Endothelial cell of umbilical vein (primary cell): ENCODE measurements around the gene ITPR2. TPM values are rescaled to one million over a fixed set of nuclear protein-coding genes. Genes with fewer than 3 reads are reported as not detected.

Experiments
- BruUV-seq: library from RNA; stranded (reverse); fragments of 400-500 nt; replicated peaks from 2 replicates; lab custom pipeline; 2021; lab: Mats Ljungman, UMichigan
- CTCF ChIA-PET: fragments of 300-600, 350-600 bp; sonication (Branson Sonifier 250); formaldehyde crosslinking; loops from one replicate; lab custom pipeline; 2021; ENCODE audit warnings: antibody characterized with exemption, inconsistent platforms; lab: Charles Lee
- POLR2A ChIA-PET: fragments of 300-600, 350-600 bp; sonication (Branson Sonifier 250); formaldehyde crosslinking; loops from one replicate; lab custom pipeline; 2021; ENCODE audit warnings: antibody characterized with exemption, inconsistent platforms; lab: Charles Lee
- DNase-seq: peaks from one replicate; pipeline ENCODE4 v3.0.0-alpha.2; 2011; ENCODE audit warnings: low read depth, low spot score
- FAIRE-seq: peaks from 2 replicates; lab custom pipeline; 2011; peaks lifted over from hg19 to GRCh38; lab: Jason Lieb, UNC
- H2AFZ ChIP-seq: 2 replicates; pipeline ENCODE4 v1.6.0; 2012; ENCODE audit warnings: low read depth, low read length, control low read depth, inconsistent platforms
- H3K27ac ChIP-seq: 2 replicates; pipeline ENCODE4 v1.5.1; 2011; ENCODE audit warnings: low read depth, mild to moderate bottlenecking, control low read depth, low read length, moderate library complexity; ENCODE audit not compliant: insufficient read depth
- H3K27me3 ChIP-seq, 2 experiments: 2 replicates each; pipeline versions ENCODE4 v1.6.0 to v1.6.1; 2011; ENCODE audit warnings: low read length in 2 of 2, mixed read lengths in 1 of 2; ENCODE audit not compliant: control insufficient read depth in 2 of 2, insufficient read depth in 2 of 2
- H3K36me3 ChIP-seq, 2 experiments: 2 replicates in 1 of 2; 3 replicates in 1 of 2; pipeline ENCODE4 v1.5.1; 2011; ENCODE audit warnings: low read length in 2 of 2, mild to moderate bottlenecking in 1 of 2, moderate library complexity in 1 of 2; ENCODE audit not compliant: control insufficient read depth in 2 of 2, insufficient read depth in 2 of 2; ENCODE audit errors: extremely low read depth in 1 of 2
- H3K4me1 ChIP-seq: 3 replicates; pipeline ENCODE4 v1.5.1; 2011; ENCODE audit warnings: mild to moderate bottlenecking, low read length; ENCODE audit not compliant: control insufficient read depth, insufficient read depth; ENCODE audit errors: extremely low read depth
- H3K4me2 ChIP-seq: 2 replicates; pipeline ENCODE4 v1.6.1; 2011; ENCODE audit warnings: low read length, control low read depth, mixed read lengths; ENCODE audit not compliant: insufficient read depth
- H3K4me3 ChIP-seq, 3 experiments: fragments of 200-600 bp in 1 of 3; sonication (generic), shearing (Covaris generic) in 1 of 3; replicated peaks in 1 of 3; 2 replicates each; pipeline ENCODE4 v1.5.1; 2011 to 2016; ENCODE audit warnings: control low read depth in 3 of 3, low read length in 3 of 3, mild to moderate bottlenecking in 2 of 3, inconsistent platforms in 1 of 3, low read depth in 1 of 3, moderate library complexity in 1 of 3; ENCODE audit not compliant: insufficient read depth in 1 of 3
- H3K79me2 ChIP-seq: 2 replicates; pipeline ENCODE4 v1.6.0; 2012; ENCODE audit warnings: low read length, inconsistent platforms; ENCODE audit not compliant: control insufficient read depth, insufficient read depth
- H3K9ac ChIP-seq: replicated peaks from 2 replicates; pipeline ENCODE3; 2011; ENCODE audit warnings: low read length, control low read depth; ENCODE audit not compliant: insufficient read depth; ENCODE audit errors: extremely low read depth
- H3K9me1 ChIP-seq: replicated peaks from 3 replicates; pipeline ENCODE4 v1.6.0; 2011; ENCODE audit warnings: mild to moderate bottlenecking, low read length; ENCODE audit not compliant: control insufficient read depth, insufficient read depth; ENCODE audit errors: extremely low read depth
- H3K9me3 ChIP-seq: replicated peaks from 2 replicates; pipeline ENCODE4 v1.5.1; 2012; ENCODE audit warnings: low read length, inconsistent platforms; ENCODE audit not compliant: control insufficient read depth, insufficient read depth
- H4K20me1 ChIP-seq: replicated peaks from 2 replicates; pipeline ENCODE3; 2011; ENCODE audit warnings: mild to moderate bottlenecking, low read length; ENCODE audit not compliant: control insufficient read depth, insufficient read depth; ENCODE audit errors: extremely low read depth
- EZH2 ChIP-seq: IDR thresholded peaks from 2 replicates; pipeline ENCODE4 v1.6.1; 2012; ENCODE audit warnings: borderline replicate concordance, low read depth, mild to moderate bottlenecking, moderate library complexity, low read length, inconsistent platforms; ENCODE audit not compliant: severe bottlenecking
- FOS ChIP-seq: IDR thresholded peaks from 2 replicates; pipeline ENCODE4 v1.6.1; 2011; ENCODE audit warnings: mild to moderate bottlenecking, low read length, moderate library complexity, borderline replicate concordance; ENCODE audit not compliant: insufficient read depth
- MAX ChIP-seq: IDR thresholded peaks from 2 replicates; pipeline ENCODE4 v1.6.1; 2011; ENCODE audit not compliant: insufficient read depth, insufficient read length
- POLR2A ChIP-seq: IDR thresholded peaks from 2 replicates; pipeline ENCODE4 v1.6.1; 2012; ENCODE audit warnings: low read depth, mild to moderate bottlenecking, control low read depth, low read length
- dilution Hi-C: fragments of 300-500 bp; cut with MboI; formaldehyde crosslinking; loops from one replicate; pipeline ENCODE4 v1.15.0; 2019; ENCODE audit warnings: low sequenced_read_pairs; ENCODE audit not compliant: extremely low pct_ligation_motif_present
- intact Hi-C: fragments of 100-400 bp; cut with micrococcal nuclease; formaldehyde crosslinking; loops from one replicate; pipeline ENCODE4 v1.10.0; 2022
- polyA plus RNA-seq, 4 experiments: library from polyadenylated mRNA; depleted of rRNA in 3 of 4; stranded (reverse) in 3 of 4; unstranded in 1 of 4; fragments of >200 nt; gene quantifications; 2 replicates each; pipeline versions ENCODE4 v1.2.1 to v1.2.3, GENCODE V29; 2011 to 2012; ENCODE audit warnings: missing spikeins in 1 of 4
- total RNA-seq: library from RNA; stranded (reverse); gene quantifications from 2 replicates; pipeline ENCODE4 v1.2.3, GENCODE V29; 2021

ITPR2 gene
- total and polyA plus RNA-seq, 2 donors (not counting 3 experiments of a cell fraction or from before 2014, with no cell fraction given): 16.2 to 86.8 TPM

GRCh38 chr12:26334621-26335124 is 498.3 kb downstream of the ITPR2 start:
- DNase-seq (no peak), FAIRE-seq (no peak)
- Histone ChIP-seq H3K4me3 (no peak overlapping the region), H3K9ac (no peak overlapping the region), H3K79me2 (no peaks in the 10 kb centered on the region), H3K4me1 (peaks cover 6% of the 10 kb centered on the region), H4K20me1 (no peaks in the 10 kb centered on the region), H3K9me3 (no peaks in the 10 kb centered on the region), H3K27me3 (no peaks in the 10 kb centered on the region), H3K9me1 (no peaks in the 10 kb centered on the region), H3K4me2 (no peak overlapping the region), H2AFZ (no peak overlapping the region), H3K27ac (no peak overlapping the region), H3K36me3 (peaks cover 0 to 6% of the 10 kb centered on the region in 2 experiments)
- intact Hi-C loops (no loop called here), dilution Hi-C loops (no loop called here)
- ChIA-PET POLR2A (no interaction called here), CTCF (no interaction called here)
- BruUV-seq: no TSS peak
- TF ChIP-seq EZH2 (no peak), FOS (no peak), MAX (no peak), POLR2A (no peak)

- dilution Hi-C loops: no loop called here
- intact Hi-C loops: no loop called here
- Histone ChIP-seq H3K36me3 (peaks cover 0 to 4% of the 10 kb centered on the region in 2 experiments), H2AFZ (no peak overlapping the region), H3K9me1 (no peaks in the 10 kb centered on the region), H3K4me1 (peaks cover 4% of the 10 kb centered on the region), H3K27me3 (no peaks in the 10 kb centered on the region), H3K4me3 (no peak overlapping the region), H3K27ac (no peak overlapping the region), H3K9ac (no peak overlapping the region), H4K20me1 (no peaks in the 10 kb centered on the region), H3K4me2 (no peak overlapping the region), H3K9me3 (no peaks in the 10 kb centered on the region), H3K79me2 (no peaks in the 10 kb centered on the region)
- no TSS peak for BruUV-seq
- CTCF ChIA-PET: interaction anchor here (1.6 kb wide), 1 partner anchor 8 kb away, joined by 3 read pairs; no protein-coding TSS in a partner anchor
- FAIRE-seq: no peak
- POLR2A ChIA-PET: no interaction called here
- TF ChIP-seq POLR2A (no peak), MAX (no peak)
- no peak for DNase-seq
Observed at GRCh38 chr12:26331960-26332359, 501.0 kb downstream of the ITPR2 start.
